ENCODE results near the gene MED15.
"Not testable (repeated sequence)": the region's sequence is repeated elsewhere in the genome, so short reads cannot be mapped to it uniquely, and the experiment has no call there.

MED15 gene

GRCh38 chr22:20484948-20485683, 22.3 kb upstream of the MED15 start:
- no peak for ATAC-seq

- no peak for ATAC-seq
These were observed 21.2 kb upstream of the MED15 start for GRCh38 chr22:20486229-20486628.

- no peak for ATAC-seq
These were observed 19.7 kb upstream of the MED15 start for GRCh38 chr22:20487715-20488114.

- no peak for ATAC-seq
These were observed 18.5 kb upstream of the MED15 start for GRCh38 chr22:20488946-20489345.

- ATAC-seq: peak; percentile 42 to 51
These were observed 17.0 kb upstream of the MED15 start for GRCh38 chr22:20490183-20490940.

GRCh38 chr22:20490941-20491307, 16.5 kb upstream of the MED15 start:
- ATAC-seq: no peak

GRCh38 chr22:20491346-20491745, 16.1 kb upstream of the MED15 start:
- ATAC-seq: no peak

GRCh38 chr22:20494978-20495860, 12.2 kb upstream of the MED15 start, which contains the start of gene KLHL22:
Gene KLHL22 (minus strand): TSS chr22:20495795. CDS start chr22:20489211, 6,584 bp downstream.
- peak in 1 of 2 donors; percentile 4 for ATAC-seq

GRCh38 chr22:20495861-20496681, 11.3 kb upstream of the MED15 start:
- peak; percentile 97 to 98 for ATAC-seq

- ATAC-seq: no peak
These were observed 10.0 kb upstream of the MED15 start for GRCh38 chr22:20497426-20497825.

- no peak for ATAC-seq
These were observed 8.5 kb upstream of the MED15 start for GRCh38 chr22:20498913-20499312.

- no peak for ATAC-seq
These were observed 7.6 kb upstream of the MED15 start for GRCh38 chr22:20499769-20500168.

GRCh38 chr22:20503816-20504215, 3.6 kb upstream of the MED15 start:
- ATAC-seq: no peak

- ATAC-seq: not testable (repeated sequence)
These were observed 3.0 kb upstream of the MED15 start for GRCh38 chr22:20504293-20504922.

- ATAC-seq: no peak
These were observed 712 bp upstream of the MED15 start for GRCh38 chr22:20506543-20507252.

GRCh38 chr22:20508067-20508755, 801 bp downstream of the MED15 start:
- not testable (repeated sequence) for ATAC-seq

- no peak for ATAC-seq
These were observed 1.4 kb downstream of the MED15 start for GRCh38 chr22:20508815-20509271.

GRCh38 chr22:20509344-20510047, 2.1 kb downstream of the MED15 start:
- peak; percentile 52 to 55 for ATAC-seq

- ATAC-seq: no peak
These were observed 3.6 kb downstream of the MED15 start for GRCh38 chr22:20510811-20511577.

Data from activated CD4-positive, CD25-positive, alpha-beta regulatory T cell treated with anti-CD3 and anti-CD28 coated beads, Interleukin-2, amount 50 U/mL, for 24 hours (primary cell).